ENCODE results near the gene CHST2. TPM values are rescaled to one million over a fixed set of nuclear protein-coding genes. Genes with fewer than 3 reads are reported as not detected.
A peak's percentile ranks its signal among the peaks of the same experiment; 100 is the strongest.

CHST2 gene
- total and polyA plus RNA-seq, 8 donors, result 0.39 to 2.2 (median 0.74) TPM

DNA sequence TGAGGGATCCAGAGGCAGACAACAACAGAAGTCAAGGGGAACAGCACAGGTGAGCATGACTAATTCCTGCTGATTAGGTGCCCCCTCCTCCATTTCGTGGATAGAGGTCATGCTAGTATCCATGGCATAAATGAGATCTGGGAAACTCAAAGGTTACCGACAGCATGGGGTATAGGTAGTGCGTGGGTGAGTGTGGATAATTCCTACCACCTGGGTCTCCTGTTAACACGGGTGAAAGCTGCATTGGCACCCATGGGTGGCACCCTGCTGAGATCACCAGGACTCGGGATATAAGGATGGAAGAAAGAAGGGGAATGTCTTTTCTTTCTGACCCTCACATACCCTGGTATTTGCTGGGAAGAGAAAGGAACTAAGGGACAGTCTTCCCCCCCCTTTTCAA is 14.4 kb upstream of the CHST2 start:
- intact Hi-C loops (cut with DNase I), result no loop called here
- Histone ChIP-seq H3K27me3 (no peaks in the 10 kb centered on the region), H3K9me3 (no peaks in the 10 kb centered on the region), H3K27ac (no peak overlapping the region), H3K36me3 (no peaks in the 10 kb centered on the region), H3K4me3 (no peak overlapping the region), H3K4me1 (no peaks in the 10 kb centered on the region)
- DNase-seq, result no peak
- TF ChIP-seq, protein P1, sequence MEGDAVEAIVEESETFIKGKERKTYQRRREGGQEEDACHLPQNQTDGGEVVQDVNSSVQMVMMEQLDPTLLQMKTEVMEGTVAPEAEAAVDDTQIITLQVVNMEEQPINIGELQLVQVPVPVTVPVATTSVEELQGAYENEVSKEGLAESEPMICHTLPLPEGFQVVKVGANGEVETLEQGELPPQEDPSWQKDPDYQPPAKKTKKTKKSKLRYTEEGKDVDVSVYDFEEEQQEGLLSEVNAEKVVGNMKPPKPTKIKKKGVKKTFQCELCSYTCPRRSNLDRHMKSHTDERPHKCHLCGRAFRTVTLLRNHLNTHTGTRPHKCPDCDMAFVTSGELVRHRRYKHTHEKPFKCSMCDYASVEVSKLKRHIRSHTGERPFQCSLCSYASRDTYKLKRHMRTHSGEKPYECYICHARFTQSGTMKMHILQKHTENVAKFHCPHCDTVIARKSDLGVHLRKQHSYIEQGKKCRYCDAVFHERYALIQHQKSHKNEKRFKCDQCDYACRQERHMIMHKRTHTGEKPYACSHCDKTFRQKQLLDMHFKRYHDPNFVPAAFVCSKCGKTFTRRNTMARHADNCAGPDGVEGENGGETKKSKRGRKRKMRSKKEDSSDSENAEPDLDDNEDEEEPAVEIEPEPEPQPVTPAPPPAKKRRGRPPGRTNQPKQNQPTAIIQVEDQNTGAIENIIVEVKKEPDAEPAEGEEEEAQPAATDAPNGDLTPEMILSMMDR (IDR thresholded peaks at IDR 0.05), result no peak
- WGBS, 2 donors, result 57 to 69% methylated on average over 5 of the region's 5 CpGs
- no peak for FAIRE-seq
- no peak for ATAC-seq

DNA sequence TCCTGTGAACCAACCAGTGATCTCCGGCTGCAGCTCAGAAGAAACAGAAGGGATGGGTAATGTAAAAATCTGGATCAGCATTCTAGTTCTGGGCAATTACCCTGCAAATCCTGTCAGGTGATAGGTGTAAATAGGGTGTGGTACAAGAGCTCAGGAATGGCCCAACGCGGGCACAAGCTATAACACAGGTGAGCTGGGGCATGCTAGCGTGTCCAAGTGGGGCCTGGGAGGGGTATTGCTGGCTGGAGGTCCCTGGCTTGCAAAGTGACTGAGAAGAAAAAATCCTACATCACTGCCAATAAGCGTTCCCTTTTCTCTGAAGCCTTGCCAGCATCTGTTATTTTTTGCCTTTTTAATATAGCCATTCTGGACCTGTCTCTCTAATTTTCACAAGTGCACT is 9.7 kb upstream of the CHST2 start:
- DNase-seq, result no peak
- 76 to 78% methylated on average over 5 of the region's 5 CpGs for WGBS, 2 donors
- TF ChIP-seq, protein P1 (IDR thresholded peaks at IDR 0.05), result no peak

DNA sequence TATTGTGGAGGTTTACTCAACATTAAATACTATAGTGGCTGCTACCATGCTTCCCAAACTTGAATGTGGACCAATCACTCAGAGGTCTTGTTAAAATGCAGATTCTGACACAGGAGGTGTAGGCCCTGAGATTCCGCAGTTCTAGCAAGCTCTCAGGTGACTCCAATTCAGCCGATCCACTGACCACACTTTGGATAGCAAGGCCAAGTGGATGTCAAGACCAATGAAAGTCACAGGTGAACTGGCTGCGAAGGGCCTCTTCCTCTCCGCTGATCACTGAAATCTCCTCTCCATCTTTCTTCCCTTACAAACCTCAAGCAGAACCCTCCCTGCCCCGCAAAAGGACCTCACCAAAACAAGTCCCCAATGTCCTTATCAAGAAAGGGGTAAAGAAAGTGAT is 9.2 kb upstream of the CHST2 start:
- Histone ChIP-seq H3K36me3 (no peaks in the 10 kb centered on the region), H3K4me1 (no peaks in the 10 kb centered on the region), H3K4me3 (no peak overlapping the region), H3K9me3 (no peaks in the 10 kb centered on the region), H3K27ac (no peak overlapping the region), H3K27me3 (no peaks in the 10 kb centered on the region)
- FAIRE-seq, result no peak
- TF ChIP-seq, protein P1 (IDR thresholded peaks at IDR 0.05), result no peak
- intact Hi-C loops (cut with DNase I), result no loop called here
- WGBS, 2 donors, result 70 to 78% methylated on average over 5 of the region's 5 CpGs
- no peak for DNase-seq
- no peak for ATAC-seq

More for the DNA sequence above, 9.7 kb upstream of the CHST2 start:
- H3K4me3 ChIP-seq, result no peak overlapping the region
- H3K36me3 ChIP-seq, result no peaks in the 10 kb centered on the region
- H3K27me3 ChIP-seq, result no peaks in the 10 kb centered on the region
- FAIRE-seq, result no peak
- no peak overlapping the region for H3K27ac ChIP-seq
- no peaks in the 10 kb centered on the region for H3K4me1 ChIP-seq
- intact Hi-C loops (cut with DNase I), result no loop called here
- no peaks in the 10 kb centered on the region for H3K9me3 ChIP-seq
- ATAC-seq, result no peak

DNA sequence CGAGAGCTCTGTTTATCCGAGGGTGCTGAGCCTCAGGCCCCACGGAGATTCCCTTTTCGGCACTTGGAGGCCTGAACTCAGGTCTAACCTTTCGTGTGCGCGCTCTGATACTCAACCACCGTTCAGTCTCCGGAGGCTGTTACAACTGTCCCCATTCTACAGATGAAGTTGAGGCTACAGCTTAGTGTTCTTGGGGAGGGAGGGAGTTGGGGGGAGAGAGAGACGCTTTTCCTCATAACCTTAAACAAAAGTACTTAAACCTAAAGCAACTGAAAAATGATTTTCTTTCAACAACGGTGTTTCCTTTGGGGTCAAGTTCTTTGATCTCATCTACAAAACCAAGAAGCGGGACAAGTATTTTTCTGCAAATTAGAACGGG is 952 bp upstream of the CHST2 start:
- ATAC-seq, result no peak
- peaks cover 0 to 9% (median 0%) of the 10 kb centered on the region in 4 donors for H3K27me3 ChIP-seq
- no peak for DNase-seq
- H3K36me3 ChIP-seq, result no peaks in the 10 kb centered on the region
- TF ChIP-seq, protein P1 (IDR thresholded peaks at IDR 0.05), result no peak
- WGBS, 2 donors, result 20 to 31% methylated on average over 13 of the region's 13 CpGs
- FAIRE-seq, result no peak
- intact Hi-C loops (cut with DNase I), result no loop called here
- no peaks in the 10 kb centered on the region for H3K9me3 ChIP-seq
- no peak overlapping the region for H3K27ac ChIP-seq
- peak overlapping the region in 2 of 4 donors; percentile 68 to 90 for H3K4me3 ChIP-seq
- no peaks in the 10 kb centered on the region for H3K4me1 ChIP-seq

DNA sequence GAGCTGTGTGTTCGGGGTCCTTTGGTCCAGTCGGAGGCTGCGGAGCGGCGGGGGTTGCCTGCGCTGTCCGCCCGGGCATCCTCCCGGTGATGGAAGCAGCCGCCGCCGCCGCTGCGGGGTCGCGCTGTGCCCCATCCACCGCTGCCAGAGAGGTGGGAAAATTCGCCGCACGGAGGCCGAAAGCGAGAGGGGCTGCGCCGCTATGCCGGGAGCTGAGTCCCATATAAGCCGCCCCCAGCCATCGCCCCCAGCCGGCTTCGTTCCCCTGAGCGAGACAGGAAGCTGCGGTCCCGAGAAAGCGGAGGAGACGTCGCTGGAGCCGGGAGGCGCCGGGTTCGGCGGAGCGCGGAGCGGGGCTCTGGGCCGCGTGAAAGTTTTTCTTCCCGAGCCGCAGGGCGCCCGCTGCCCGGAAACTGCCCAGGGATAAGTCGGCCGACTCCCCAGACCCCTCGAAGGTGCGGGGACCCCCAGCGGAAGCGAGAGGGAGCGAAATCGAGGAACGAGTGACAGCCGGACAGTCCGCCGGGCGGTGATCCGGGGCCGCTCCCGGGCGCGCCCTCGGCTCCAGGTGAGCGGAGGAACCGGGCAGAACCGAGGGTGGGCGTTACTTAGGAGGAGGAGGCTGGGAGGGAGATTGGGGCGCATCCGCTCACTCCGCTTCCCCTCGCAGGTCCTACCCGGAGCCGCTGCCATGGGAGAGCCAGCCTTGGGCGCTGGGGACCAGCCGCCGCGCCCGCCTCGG is 574 bp downstream of the CHST2 start:
- Histone ChIP-seq H3K27me3 (peaks cover 0 to 9% (median 0%) of the 10 kb centered on the region in 4 donors), H3K27ac (no peak overlapping the region), H3K4me3 (peak overlapping the region; percentile 44 to 90 (median 56)), H3K9me3 (no peaks in the 10 kb centered on the region), H3K36me3 (no peaks in the 10 kb centered on the region), H3K4me1 (peaks cover 0 to 7% (median 4%) of the 10 kb centered on the region in 3 donors)
- TF ChIP-seq, protein P1 (IDR thresholded peaks at IDR 0.05), result no peak
- 1% methylated on average over 84 to 85 of the region's 85 CpGs for WGBS, 2 donors
- DNase-seq (peak in 2 of 6 donors; percentile 63 to 78), ATAC-seq (peak; percentile 23 to 33 (median 32)), FAIRE-seq (no peak)
- intact Hi-C loops (cut with DNase I), result no loop called here
